H9 (cell line): ENCODE measurements around the gene CATSPERE. TPM values are rescaled to one million over a fixed set of nuclear protein-coding genes. Genes with fewer than 3 reads are reported as not detected.

Experiments used
- DNase-seq: peaks from one replicate; pipeline ENCODE4 v3.0.0-alpha.2; 2017
- H2AFZ ChIP-seq: one replicate; pipeline ENCODE4 v1.6.1; 2013; ENCODE audit warnings: mild to moderate bottlenecking, low read length, control low read depth, moderate library complexity
- H2AK5ac ChIP-seq: 2 replicates; pipeline ENCODE4 v1.6.1; 2013; ENCODE audit warnings: low read length, control low read depth, mixed read lengths; ENCODE audit not compliant: insufficient read length
- H2BK120ac ChIP-seq: one replicate; pipeline ENCODE4 v1.6.1; 2013; ENCODE audit warnings: low read depth, mild to moderate bottlenecking, low read length, control low read depth, inconsistent platforms; ENCODE audit not compliant: poor library complexity, severe bottlenecking
- H2BK12ac ChIP-seq: 2 replicates; pipeline ENCODE4 v1.6.1; 2013; ENCODE audit warnings: low read length, control low read depth, mixed read lengths, low read depth; ENCODE audit not compliant: insufficient read length
- H2BK15ac ChIP-seq: 2 replicates; pipeline ENCODE4 v1.6.1; 2013; ENCODE audit warnings: low read depth, low read length, control low read depth
- H2BK20ac ChIP-seq: one replicate; pipeline ENCODE4 v1.6.1; 2013; ENCODE audit warnings: low read depth, mild to moderate bottlenecking, low read length, control low read depth, inconsistent platforms; ENCODE audit not compliant: poor library complexity, severe bottlenecking
- H2BK5ac ChIP-seq: 2 replicates; pipeline ENCODE4 v1.6.1; 2013; ENCODE audit warnings: low read length, control low read depth, mixed read lengths; ENCODE audit not compliant: insufficient read length
- H3K14ac ChIP-seq: 2 replicates; pipeline ENCODE4 v1.6.1; 2013; ENCODE audit warnings: low read length, control low read depth; ENCODE audit not compliant: insufficient read depth
- H3K18ac ChIP-seq: 2 replicates; pipeline ENCODE4 v1.6.1; 2013; ENCODE audit warnings: low read depth, mild to moderate bottlenecking, mixed read lengths, low read length, control low read depth; ENCODE audit not compliant: insufficient read length
- H3K23ac ChIP-seq: 2 replicates; pipeline ENCODE4 v1.6.1; 2013; ENCODE audit warnings: low read length, control low read depth, mixed read lengths, low read depth; ENCODE audit not compliant: insufficient read length
- H3K23me2 ChIP-seq: 2 replicates; pipeline ENCODE4 v1.6.1; 2013; ENCODE audit warnings: low read depth, mild to moderate bottlenecking, mixed read lengths, low read length, control low read depth; ENCODE audit not compliant: insufficient read length, poor library complexity, severe bottlenecking
- H3K27ac ChIP-seq: 2 replicates; pipeline ENCODE4 v1.5.1; 2013; ENCODE audit warnings: low read length, control low read depth, mixed read lengths, low read depth; ENCODE audit not compliant: insufficient read length
- H3K27me3 ChIP-seq: 2 replicates; pipeline ENCODE4 v1.6.1; 2013; ENCODE audit warnings: low read length, control low read depth, inconsistent platforms; ENCODE audit not compliant: insufficient read depth
- H3K4ac ChIP-seq: 2 replicates; pipeline ENCODE4 v1.6.1; 2013; ENCODE audit warnings: low read depth, mild to moderate bottlenecking, control low read depth, inconsistent platforms, low read length, moderate library complexity
- H3K4me1 ChIP-seq: 2 replicates; pipeline ENCODE4 v1.6.1; 2013; ENCODE audit warnings: low read length, control low read depth, inconsistent platforms; ENCODE audit not compliant: insufficient read depth
- H3K4me2 ChIP-seq: 2 replicates; pipeline ENCODE4 v1.6.1; 2013; ENCODE audit warnings: low read length, control low read depth, mixed read lengths; ENCODE audit not compliant: insufficient read length, insufficient read depth
- H3K56ac ChIP-seq: 2 replicates; pipeline ENCODE4 v1.6.1; 2013; ENCODE audit warnings: low read depth, mild to moderate bottlenecking, mixed read lengths, low read length, control low read depth; ENCODE audit not compliant: insufficient read length
- H3K79me1 ChIP-seq: 2 replicates; pipeline ENCODE4 v1.6.1; 2013; ENCODE audit warnings: low read depth, mild to moderate bottlenecking, moderate library complexity, low read length, control low read depth, inconsistent platforms; ENCODE audit not compliant: insufficient read depth, poor library complexity, severe bottlenecking
- H3K79me2 ChIP-seq: 2 replicates; pipeline ENCODE4 v1.6.1; 2013; ENCODE audit warnings: low read length, control low read depth, inconsistent platforms; ENCODE audit not compliant: insufficient read depth
- H3K9ac ChIP-seq: 2 replicates; pipeline ENCODE4 v1.6.1; 2013; ENCODE audit warnings: low read length, control low read depth, mixed read lengths; ENCODE audit not compliant: insufficient read length; ENCODE audit errors: extremely low read depth
- H3K9me3 ChIP-seq: one replicate; pipeline ENCODE4 v1.6.1; 2013; ENCODE audit warnings: low read depth, low read length, inconsistent platforms; ENCODE audit not compliant: control insufficient read depth
- H3T11ph ChIP-seq: one replicate; pipeline ENCODE4 v1.6.1; 2013; ENCODE audit warnings: mild to moderate bottlenecking, low read length, control low read depth, inconsistent platforms
- H4K20me1 ChIP-seq: one replicate; pipeline ENCODE4 v1.6.1; 2013; ENCODE audit not compliant: control insufficient read depth, insufficient read length, insufficient read depth
- H4K5ac ChIP-seq: 2 replicates; pipeline ENCODE4 v1.6.1; 2013; ENCODE audit warnings: low read depth, mild to moderate bottlenecking, mixed read lengths, low read length, control low read depth; ENCODE audit not compliant: insufficient read length
- H4K8ac ChIP-seq: replicated peaks from 2 replicates; pipeline ENCODE4 v1.6.1; 2013; ENCODE audit warnings: low read length, control low read depth, mixed read lengths, low read depth; ENCODE audit not compliant: insufficient read length
- H4K91ac ChIP-seq: 2 replicates; pipeline ENCODE4 v1.6.1; 2013; ENCODE audit warnings: low read depth, mild to moderate bottlenecking, moderate library complexity, mixed read lengths, low read length, control low read depth; ENCODE audit not compliant: insufficient read length
- H3K27ac Mint-ChIP-seq, 3 experiments: 2 replicates in 2 of 3; 3 replicates in 1 of 3; pipeline ENCODE4 v1.8.0; 2020 to 2021; ENCODE audit warnings: mixed read lengths in 3 of 3, mild to moderate bottlenecking in 1 of 3, moderate library complexity in 1 of 3
- H3K27me3 Mint-ChIP-seq: 2 replicates; pipeline ENCODE4 v1.8.0; 2021; ENCODE audit warnings: low read depth, mild to moderate bottlenecking, moderate library complexity, mixed read lengths
- H3K36me3 Mint-ChIP-seq, 3 experiments: 2 replicates in 2 of 3; 3 replicates in 1 of 3; pipeline ENCODE4 v1.8.0; 2020 to 2021; ENCODE audit warnings: low read depth in 3 of 3, mixed read lengths in 3 of 3; ENCODE audit not compliant: insufficient read depth in 1 of 3
- H3K4me1 Mint-ChIP-seq, 2 experiments: 2 replicates each; pipeline ENCODE4 v1.8.0; 2020; ENCODE audit warnings: mixed read lengths in 2 of 2
- H3K4me3 Mint-ChIP-seq, 2 experiments: 2 replicates in 1 of 2; 3 replicates in 1 of 2; pipeline ENCODE4 v1.8.0; 2020 to 2021; ENCODE audit warnings: mild to moderate bottlenecking in 2 of 2, mixed read lengths in 2 of 2, moderate library complexity in 1 of 2
- H3K9me3 Mint-ChIP-seq, 2 experiments: 2 replicates in 1 of 2; 3 replicates in 1 of 2; pipeline ENCODE4 v1.8.0; 2020; ENCODE audit warnings: mild to moderate bottlenecking in 2 of 2, mixed read lengths in 2 of 2, moderate library complexity in 1 of 2
- CTCF ChIP-seq: fragments of 200-600 bp; sonication (generic); conservative IDR thresholded peaks from 3 replicates; pipeline ENCODE4 v1.8.0; 2021; ENCODE audit warnings: antibody characterized with exemption, mild to moderate bottlenecking
- WGBS: extraction: QIAGEN DNeasy Blood & Tissue Kit; methylation state at CpG from one replicate; pipeline ENCODE4 v1.1.7; 2013; ENCODE audit warnings: missing lambda C conversion rate, low lambda C conversion rate, mixed read lengths; ENCODE audit not compliant: insufficient read length; ENCODE audit errors: extremely low coverage; 5-methylcytosine and 5-hydroxymethylcytosine counted together
- total RNA-seq: library from RNA; stranded (reverse); gene quantifications from 2 replicates; pipeline ENCODE4 v1.2.1, GENCODE V29; 2021

CATSPERE gene
- total RNA-seq, 1 experiment from 2014 or later: 0.31 TPM

GRCh38 chr1:244614113-244614836 is 153.2 kb downstream of the CATSPERE start:
- Histone ChIP-seq H4K91ac (no peak overlapping the region), H3T11ph (no peak overlapping the region), H3K14ac (no peak overlapping the region), H3K56ac (no peak overlapping the region), H2BK15ac (no peak overlapping the region), H2BK120ac (no peak overlapping the region), H3K4me1 (no peaks in the 10 kb centered on the region; the same call in 1 of the 2 replicates), H2BK5ac (no peak overlapping the region), H2AK5ac (no peak overlapping the region), H3K79me1 (no peaks in the 10 kb centered on the region), H3K27ac (no peak overlapping the region), H3K23me2 (no peaks in the 10 kb centered on the region), H4K5ac (no peak overlapping the region), H3K18ac (no peak overlapping the region), H3K79me2 (no peaks in the 10 kb centered on the region), H2BK12ac (no peak overlapping the region), H3K9ac (no peak overlapping the region), H2AFZ (no peak overlapping the region), H2BK20ac (no peak overlapping the region), H4K8ac (no peak overlapping the region), H3K4me2 (no peak overlapping the region), H3K9me3 (no peaks in the 10 kb centered on the region), H3K23ac (no peak overlapping the region), H3K4ac (no peak overlapping the region), H3K27me3 (no peaks in the 10 kb centered on the region), H4K20me1 (no peaks in the 10 kb centered on the region)
- peak overlapping the region in 1 of 3 experiments; percentile 82; a peak in 3 of 7 replicates for H3K27ac Mint-ChIP-seq
- no peak overlapping the region for H3K4me3 Mint-ChIP-seq
- H3K9me3 Mint-ChIP-seq: peaks cover 4% of the 10 kb centered on the region in 2 experiments; a peak in 2 of 5 replicates
- no peak for DNase-seq
- peaks cover 0 to 9% (median 0%) of the 10 kb centered on the region in 3 experiments; a peak in 2 of 7 replicates for H3K36me3 Mint-ChIP-seq
- H3K4me1 Mint-ChIP-seq: peaks cover 22 to 30% of the 10 kb centered on the region in 2 experiments
- no peaks in the 10 kb centered on the region for H3K27me3 Mint-ChIP-seq
- WGBS: no CpG with 5 or more reads among the region's 9 CpGs
- TF ChIP-seq CTCF: no peak
